ENCODE measurements around the gene LGALS13. TPM values are rescaled to one million over a fixed set of nuclear protein-coding genes. Genes with fewer than 3 reads are reported as not detected.
"Not testable (repeated sequence)": the region's sequence is repeated elsewhere in the genome, so short reads cannot be mapped to it uniquely, and the experiment has no call there.

Gene LGALS13
- total and polyA plus RNA-seq, 2 experiments from 2014 or later = not detected

DNA sequence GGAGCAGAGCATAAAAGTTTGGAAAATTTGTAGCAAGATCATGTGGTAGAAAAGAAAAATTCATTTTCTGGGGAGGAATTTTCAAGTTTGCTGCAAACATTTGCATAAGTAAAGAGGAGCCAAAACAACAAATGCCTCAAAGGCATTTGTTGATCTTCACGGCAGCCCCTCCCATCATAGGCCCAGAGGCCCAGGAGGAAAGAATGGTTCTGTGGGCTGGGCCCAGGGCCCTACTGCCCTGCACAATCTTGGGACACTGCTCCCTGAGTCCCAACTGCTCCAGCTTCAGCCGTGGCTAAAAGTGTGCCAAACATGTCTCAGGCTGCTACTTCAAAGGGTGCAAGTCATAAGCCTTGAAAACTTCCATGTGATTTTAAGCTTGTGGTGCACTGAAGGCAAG, 11.3 kb downstream of the LGALS13 start:
- Histone ChIP-seq H3K9me3 (ENCODE audit: low read depth) (no peaks in the 10 kb centered on the region), H3K27ac (no peak overlapping the region)
- WGBS (ENCODE audit: low lambda C conversion rate, missing lambda C conversion rate) = 67% methylated on average over 2 of the region's 2 CpGs

DNA sequence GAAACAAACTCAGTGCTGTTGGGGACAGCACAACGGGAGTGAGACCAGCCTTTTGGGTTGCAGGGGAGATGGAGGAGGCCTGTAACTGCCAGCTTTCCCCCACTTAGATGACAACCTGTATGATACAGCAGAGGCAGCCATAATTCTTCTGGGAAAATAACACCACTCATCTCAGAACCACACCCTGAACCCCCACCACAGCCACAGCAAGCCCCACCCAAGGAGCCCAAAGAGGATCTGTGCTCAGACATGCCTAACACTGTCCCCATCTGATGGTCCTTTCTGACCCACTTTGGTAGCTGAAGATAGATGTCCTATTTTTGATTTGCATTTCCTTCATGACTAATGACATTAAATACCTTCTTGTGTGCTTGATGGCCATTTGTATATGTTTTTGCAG, 15.4 kb downstream of the LGALS13 start:
- H3K27ac ChIP-seq = no peak overlapping the region
- no peaks in the 10 kb centered on the region for H4K20me1 ChIP-seq (ENCODE audit: insufficient read depth, poor library complexity, severe bottlenecking)
- 40% methylated on average over 1 of the region's 1 CpG for WGBS (ENCODE audit: low lambda C conversion rate, missing lambda C conversion rate)
- no peaks in the 10 kb centered on the region for H3K9me2 ChIP-seq (replicated peaks; ENCODE audit: insufficient read depth)
- no peak for DNase-seq (ENCODE audit: low spot score)
- no peaks in the 10 kb centered on the region for H3K36me3 ChIP-seq (replicated peaks; ENCODE audit: insufficient read depth, low read depth)
- no peaks in the 10 kb centered on the region for H3K9me3 ChIP-seq (ENCODE audit: low read depth)
- H3K79me2 ChIP-seq = no peaks in the 10 kb centered on the region
- TF ChIP-seq EZH2 (IDR thresholded peaks at IDR 0.05; ENCODE audit: borderline replicate concordance) = no peak
- TF ChIP-seq, protein P1, sequence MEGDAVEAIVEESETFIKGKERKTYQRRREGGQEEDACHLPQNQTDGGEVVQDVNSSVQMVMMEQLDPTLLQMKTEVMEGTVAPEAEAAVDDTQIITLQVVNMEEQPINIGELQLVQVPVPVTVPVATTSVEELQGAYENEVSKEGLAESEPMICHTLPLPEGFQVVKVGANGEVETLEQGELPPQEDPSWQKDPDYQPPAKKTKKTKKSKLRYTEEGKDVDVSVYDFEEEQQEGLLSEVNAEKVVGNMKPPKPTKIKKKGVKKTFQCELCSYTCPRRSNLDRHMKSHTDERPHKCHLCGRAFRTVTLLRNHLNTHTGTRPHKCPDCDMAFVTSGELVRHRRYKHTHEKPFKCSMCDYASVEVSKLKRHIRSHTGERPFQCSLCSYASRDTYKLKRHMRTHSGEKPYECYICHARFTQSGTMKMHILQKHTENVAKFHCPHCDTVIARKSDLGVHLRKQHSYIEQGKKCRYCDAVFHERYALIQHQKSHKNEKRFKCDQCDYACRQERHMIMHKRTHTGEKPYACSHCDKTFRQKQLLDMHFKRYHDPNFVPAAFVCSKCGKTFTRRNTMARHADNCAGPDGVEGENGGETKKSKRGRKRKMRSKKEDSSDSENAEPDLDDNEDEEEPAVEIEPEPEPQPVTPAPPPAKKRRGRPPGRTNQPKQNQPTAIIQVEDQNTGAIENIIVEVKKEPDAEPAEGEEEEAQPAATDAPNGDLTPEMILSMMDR (IDR thresholded peaks at IDR 0.05; ENCODE audit: poor library complexity) = no peak
- TF ChIP-seq EZH2phosphoT487 (IDR thresholded peaks at IDR 0.05; ENCODE audit: low read depth, severe bottlenecking, unreplicated experiment) = no peak
- H2AFZ ChIP-seq = no peak overlapping the region
- no peak overlapping the region for H3K4me2 ChIP-seq
- peaks cover 3% of the 10 kb centered on the region for H3K27me3 ChIP-seq
- H3K4me1 ChIP-seq (ENCODE audit: insufficient read depth) = no peaks in the 10 kb centered on the region
- no peak overlapping the region for H3K4me3 ChIP-seq

More for the DNA sequence above, 11.3 kb downstream of the LGALS13 start:
- no peak overlapping the region for H3K4me3 ChIP-seq
- H3K36me3 ChIP-seq (replicated peaks; ENCODE audit: insufficient read depth, low read depth) = no peaks in the 10 kb centered on the region
- no peaks in the 10 kb centered on the region for H3K4me1 ChIP-seq (ENCODE audit: insufficient read depth)
- no peak for DNase-seq (ENCODE audit: low spot score)
- no peaks in the 10 kb centered on the region for H4K20me1 ChIP-seq (ENCODE audit: insufficient read depth, poor library complexity, severe bottlenecking)
- H2AFZ ChIP-seq = no peak overlapping the region
- no peaks in the 10 kb centered on the region for H3K79me2 ChIP-seq
- H3K4me2 ChIP-seq = no peak overlapping the region
- TF ChIP-seq, protein P1 (IDR thresholded peaks at IDR 0.05; ENCODE audit: poor library complexity) = no peak
- TF ChIP-seq EZH2 (IDR thresholded peaks at IDR 0.05; ENCODE audit: borderline replicate concordance) (no peak), EZH2phosphoT487 (IDR thresholded peaks at IDR 0.05; ENCODE audit: low read depth, severe bottlenecking, unreplicated experiment) (no peak)
- H3K9me2 ChIP-seq (replicated peaks; ENCODE audit: insufficient read depth) = no peaks in the 10 kb centered on the region
- no peaks in the 10 kb centered on the region for H3K27me3 ChIP-seq

DNA sequence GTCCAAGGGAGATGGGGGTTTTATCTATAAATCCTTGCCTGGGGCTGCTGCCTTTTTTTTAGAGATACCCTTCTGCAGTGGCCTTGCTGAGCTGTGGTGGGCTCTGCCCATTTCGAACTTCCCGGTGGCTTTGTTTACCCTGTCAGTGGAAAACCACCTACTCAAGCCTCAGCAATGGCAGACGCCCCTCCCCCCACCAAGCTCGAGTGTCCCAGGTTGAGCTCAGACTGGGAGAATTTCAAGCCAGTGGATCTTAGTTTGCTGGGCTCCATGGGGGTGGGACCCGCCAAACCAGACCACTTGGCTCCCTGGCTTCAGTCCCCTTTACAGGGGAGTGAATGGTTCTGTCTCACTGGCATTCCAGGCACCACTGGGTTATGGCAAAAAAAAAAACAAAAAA, 21.6 kb downstream of the LGALS13 start:
- peaks cover 3% of the 10 kb centered on the region for H3K27me3 ChIP-seq
- no peaks in the 10 kb centered on the region for H3K79me2 ChIP-seq
- H4K20me1 ChIP-seq (ENCODE audit: insufficient read depth, poor library complexity, severe bottlenecking) = no peaks in the 10 kb centered on the region
- DNase-seq (ENCODE audit: low spot score) = no peak
- H3K36me3 ChIP-seq (replicated peaks; ENCODE audit: insufficient read depth, low read depth) = no peaks in the 10 kb centered on the region
- H3K4me1 ChIP-seq (ENCODE audit: insufficient read depth) = no peaks in the 10 kb centered on the region
- no peaks in the 10 kb centered on the region for H3K9me2 ChIP-seq (replicated peaks; ENCODE audit: insufficient read depth)
- no peak overlapping the region for H3K4me3 ChIP-seq
- H3K27ac ChIP-seq = no peak overlapping the region
- WGBS (ENCODE audit: low lambda C conversion rate, missing lambda C conversion rate) = 27% methylated on average over 5 of the region's 5 CpGs
- no peak overlapping the region for H2AFZ ChIP-seq
- TF ChIP-seq EZH2 (IDR thresholded peaks at IDR 0.05; ENCODE audit: borderline replicate concordance) (no peak), EZH2phosphoT487 (IDR thresholded peaks at IDR 0.05; ENCODE audit: low read depth, severe bottlenecking, unreplicated experiment) (no peak)
- TF ChIP-seq, protein P1 (IDR thresholded peaks at IDR 0.05; ENCODE audit: poor library complexity) = no peak
- no peaks in the 10 kb centered on the region for H3K9me3 ChIP-seq (ENCODE audit: low read depth)
- H3K4me2 ChIP-seq = no peak overlapping the region

- 53% methylated on average over 2 of the region's 2 CpGs for WGBS (ENCODE audit: low lambda C conversion rate, missing lambda C conversion rate)
- H3K4me3 ChIP-seq; DNase-seq (ENCODE audit: low spot score); H3K27ac ChIP-seq; H3K4me1 ChIP-seq (ENCODE audit: insufficient read depth); H2AFZ ChIP-seq; H4K20me1 ChIP-seq (ENCODE audit: insufficient read depth, poor library complexity, severe bottlenecking); H3K9me3 ChIP-seq (ENCODE audit: low read depth); H3K36me3 ChIP-seq (replicated peaks; ENCODE audit: insufficient read depth, low read depth); H3K27me3 ChIP-seq; H3K4me2 ChIP-seq; H3K79me2 ChIP-seq; H3K9me2 ChIP-seq (replicated peaks; ENCODE audit: insufficient read depth): not testable (repeated sequence)
These were observed 25.3 kb downstream of the LGALS13 start for GRCh38 chr19:39627631-39628030.
